Stimulated activated CD4-positive, alpha-beta T cell treated with anti-CD3 and anti-CD28 coated beads, Interleukin-2, amount 100 ng/mL, for 24 hours (primary cell): ENCODE measurements around the gene TEAD1.

Source experiments
- DNase-seq, 2 donors: peaks; one replicate each; pipeline ENCODE4 v3.0.0-alpha.2; 2020

Gene TEAD1

DNA sequence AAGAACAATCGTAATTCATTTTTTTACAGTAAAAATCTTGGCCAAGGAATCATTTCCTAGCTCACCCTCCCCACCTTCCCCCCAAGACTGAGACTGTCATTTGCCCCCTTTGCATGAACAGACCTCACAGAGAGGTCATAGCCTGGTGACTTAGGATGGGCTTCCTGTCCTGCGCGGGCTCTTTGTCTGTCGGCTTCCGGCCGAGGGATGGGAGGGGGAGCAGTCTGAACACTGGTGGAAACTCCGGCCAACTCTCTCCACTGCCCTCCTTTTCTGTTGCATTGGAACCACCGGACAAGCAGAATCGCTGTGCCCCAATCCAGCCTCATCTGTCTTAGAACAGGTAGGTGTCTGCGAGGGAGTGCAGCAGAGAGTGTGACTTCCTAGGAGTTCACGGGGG, 41.7 kb downstream of the TEAD1 start:
- no peak for DNase-seq

GRCh38 chr11:12716816-12717215, 42.6 kb downstream of the TEAD1 start:
- no peak for DNase-seq

DNA sequence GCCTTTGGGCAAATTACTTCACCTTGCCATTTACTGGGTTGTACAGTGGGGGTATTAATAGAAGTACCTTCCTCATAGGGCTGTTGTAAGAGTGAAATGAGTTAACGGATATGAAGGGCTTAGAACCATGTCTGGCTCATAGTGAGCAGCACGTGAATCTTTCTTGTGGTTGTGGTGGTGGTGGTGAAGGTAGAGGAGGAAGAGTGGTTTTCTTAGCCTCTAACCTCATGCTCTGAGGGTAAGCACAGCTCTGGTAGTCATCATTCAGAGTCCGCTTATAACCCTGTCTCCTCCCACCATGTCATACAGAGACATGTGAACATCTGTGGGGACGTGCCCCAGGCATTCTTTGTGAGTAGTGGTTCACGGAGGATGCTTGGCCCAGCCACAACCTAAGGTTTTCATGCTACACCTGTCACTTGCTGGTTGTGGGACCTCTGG, 43.6 kb downstream of the TEAD1 start:
- DNase-seq = peak; percentile 31 to 49

- no peak for DNase-seq
These were observed 45.0 kb downstream of the TEAD1 start for GRCh38 chr11:12719221-12719620.

GRCh38 chr11:12721816-12722604, 47.8 kb downstream of the TEAD1 start:
- no peak for DNase-seq

GRCh38 chr11:12723421-12724300, 49.4 kb downstream of the TEAD1 start:
- DNase-seq = no peak

GRCh38 chr11:12724301-12725054, 50.3 kb downstream of the TEAD1 start:
- peak in 1 of 2 donors; percentile 5 for DNase-seq

- no peak for DNase-seq
These were observed 51.0 kb downstream of the TEAD1 start for GRCh38 chr11:12725055-12725862.

- DNase-seq = no peak
These were observed 51.9 kb downstream of the TEAD1 start for GRCh38 chr11:12725863-12726682.

GRCh38 chr11:12727563-12728211, 53.5 kb downstream of the TEAD1 start:
- no peak for DNase-seq

DNA sequence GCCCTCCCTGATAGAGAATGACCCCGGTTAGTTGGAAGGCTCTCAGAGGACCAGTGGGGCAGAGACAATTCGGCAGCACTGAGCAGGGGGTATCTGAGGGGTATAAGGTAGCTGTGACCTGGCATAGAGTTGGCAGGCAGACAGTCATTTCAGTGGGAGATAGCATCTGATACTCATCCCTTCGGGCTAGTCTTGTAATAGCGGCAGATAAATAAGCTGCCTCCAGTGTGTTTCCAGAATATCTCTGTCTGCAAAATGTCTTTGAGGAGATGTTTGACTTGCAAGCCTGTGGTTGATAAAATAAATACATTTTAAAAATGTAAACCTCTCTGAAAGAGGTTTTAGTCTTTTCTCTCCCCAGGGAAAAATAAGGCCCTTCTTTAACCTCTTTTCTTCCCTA, 54.2 kb downstream of the TEAD1 start:
- DNase-seq = no peak

GRCh38 chr11:12729941-12730340, 55.7 kb downstream of the TEAD1 start:
- no peak for DNase-seq

DNA sequence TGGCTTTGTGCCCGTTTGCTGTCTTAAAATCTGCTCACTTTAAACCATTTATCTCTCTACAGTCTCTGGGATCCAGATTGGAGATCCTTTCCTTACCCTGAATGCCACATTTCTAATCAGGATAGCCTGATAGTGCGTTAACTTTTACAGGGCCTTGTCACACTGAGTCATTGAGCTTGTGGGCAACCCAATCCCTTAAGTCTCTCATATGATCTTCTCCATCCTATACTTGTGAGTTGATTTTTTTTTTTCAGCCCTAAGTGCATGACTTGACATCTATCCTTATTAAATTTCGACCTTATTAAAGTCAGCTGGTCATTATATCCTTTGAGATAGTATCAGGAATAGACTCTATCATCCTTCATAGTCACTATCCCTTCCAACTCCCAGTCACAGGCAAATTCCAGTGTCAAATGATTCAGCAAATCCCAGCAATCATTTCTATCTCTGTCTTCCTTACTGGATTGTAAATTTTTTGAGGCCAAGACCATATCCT, 57.7 kb downstream of the TEAD1 start:
- no peak for DNase-seq

GRCh38 chr11:12733091-12733490, 58.9 kb downstream of the TEAD1 start:
- no peak for DNase-seq

DNA sequence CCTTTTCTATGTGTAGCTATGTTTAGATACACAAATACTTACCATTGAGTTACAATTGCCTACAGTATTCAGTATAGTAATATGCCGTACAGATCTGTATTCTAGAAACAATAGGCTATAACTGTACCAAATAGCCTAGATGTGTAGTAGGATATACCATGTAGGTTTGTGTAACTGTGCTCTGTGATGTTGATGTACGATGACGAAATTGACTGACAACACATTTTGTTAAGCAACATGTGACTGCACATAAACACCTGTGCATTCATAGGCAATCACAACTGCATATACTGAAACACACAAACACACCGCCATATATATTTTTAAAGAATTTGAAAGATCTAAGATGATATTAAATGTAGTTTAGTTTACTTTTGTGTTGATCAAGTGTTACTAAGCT, 60.4 kb downstream of the TEAD1 start:
- DNase-seq = no peak

GRCh38 chr11:12735262-12735661, 61.0 kb downstream of the TEAD1 start:
- DNase-seq = no peak

DNA sequence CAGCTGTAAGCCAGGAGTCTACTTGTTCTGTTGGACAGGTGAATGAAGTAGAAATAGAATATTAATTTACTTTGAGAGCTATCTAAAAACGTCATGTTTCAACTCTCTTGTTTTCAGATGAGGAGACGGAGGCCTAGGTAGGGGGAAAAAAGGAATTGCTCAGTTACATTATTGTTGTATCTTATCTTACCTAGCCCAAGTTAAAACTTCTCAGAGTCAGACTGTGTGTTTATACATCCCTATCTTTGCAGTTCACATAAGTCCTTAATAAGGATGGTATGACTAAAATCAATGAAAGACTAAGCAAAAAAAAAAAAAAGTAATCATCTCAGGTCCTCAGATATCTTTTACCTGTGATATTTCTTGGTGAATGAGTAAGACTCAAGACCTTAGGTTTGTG, 62.8 kb downstream of the TEAD1 start:
- no peak for DNase-seq

DNA sequence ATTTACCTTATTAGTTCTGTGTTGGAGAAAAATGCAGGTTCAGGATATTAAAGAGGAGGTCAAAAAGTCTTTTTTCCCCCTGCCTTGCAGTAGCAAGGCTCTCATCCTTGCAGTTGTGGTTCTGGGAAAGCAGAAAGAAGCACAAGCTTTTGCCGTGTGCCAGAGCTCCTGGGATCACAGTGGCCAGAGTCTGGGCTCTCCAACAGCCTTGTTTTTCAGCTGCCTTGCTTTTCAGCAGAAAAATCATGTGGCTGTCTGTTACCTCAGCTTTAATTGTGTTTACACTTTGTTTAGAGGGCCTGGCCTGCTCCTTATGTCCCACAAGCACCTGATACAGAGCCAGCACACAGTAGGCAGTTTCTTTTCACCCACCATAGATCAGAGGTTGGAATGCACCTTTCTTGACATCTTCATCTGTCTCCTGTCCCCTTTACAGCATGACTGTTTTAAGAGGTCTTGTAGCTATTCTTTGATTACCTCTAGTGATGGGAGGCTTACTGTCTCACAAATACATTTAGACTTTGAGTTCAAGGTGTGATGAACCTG, 67.5 kb downstream of the TEAD1 start:
- no peak for DNase-seq

DNA sequence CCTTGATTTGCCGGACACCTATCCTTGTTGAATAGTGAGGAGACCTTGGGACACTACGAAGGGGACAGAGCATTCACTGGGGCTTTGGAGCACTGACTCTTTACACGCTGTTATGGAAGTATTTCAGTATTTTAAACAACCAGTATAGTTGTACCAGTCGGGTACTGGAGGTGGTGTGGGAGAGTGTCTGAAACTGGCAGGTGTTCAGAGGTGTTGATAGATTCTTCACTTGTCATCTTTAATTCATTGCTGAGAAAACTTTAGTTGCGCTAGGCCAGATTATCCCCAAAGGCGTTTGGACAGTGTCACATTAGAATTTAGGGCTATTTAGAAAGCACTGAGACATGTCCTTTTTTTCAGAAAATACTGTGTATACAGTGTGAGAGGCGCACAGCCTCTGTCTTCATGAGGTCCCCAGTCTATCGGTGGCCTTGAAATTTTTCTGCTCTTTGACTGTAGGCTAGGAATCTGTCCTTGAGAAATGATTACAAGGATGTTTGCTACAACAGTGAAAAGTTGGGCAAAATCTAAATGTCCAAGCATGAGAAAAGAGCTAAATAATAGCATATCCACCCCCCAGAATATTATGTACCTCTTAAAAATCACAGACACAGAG, 69.7 kb downstream of the TEAD1 start:
- DNase-seq = no peak
